MM.1S (cell line): Measurements from ENCODE around the gene PDXDC1.
"Not testable (repeated sequence)": the region's sequence is repeated elsewhere in the genome, so short reads cannot be mapped to it uniquely, and the experiment has no call there.

Experiments
- CTCF ChIP-seq: fragments of 300-600 bp; sonication (generic); IDR thresholded peaks from 2 replicates; pipeline ENCODE4 v1.5.1; 2016; ENCODE audit warnings: antibody characterized with exemption, low read length, mixed read lengths
- EZH2 ChIP-seq: fragments of 300-600 bp; sonication (generic); optimal IDR thresholded peaks from 2 replicates; pipeline ENCODE3; 2017; ENCODE audit warnings: low read depth, mild to moderate bottlenecking, antibody characterized with exemption, low read length, mixed read lengths
- EZH2phosphoT487 ChIP-seq: fragments of 300-600 bp; sonication (generic); IDR thresholded peaks from 2 replicates; pipeline ENCODE4 v1.6.1; 2018; ENCODE audit warnings: antibody characterized with exemption, low read length

GRCh38 chr16:15028345-15028715 lies 53.5 kb downstream of the PDXDC1 start:
- TF ChIP-seq CTCF, EZH2phosphoT487, EZH2: not testable (repeated sequence)
